IPS DF 6.9 (cell line): ENCODE data around the gene ATP1A3.
A peak's percentile ranks its signal among the peaks of the same experiment; 100 is the strongest.
"Not testable (repeated sequence)": the region's sequence is repeated elsewhere in the genome, so short reads cannot be mapped to it uniquely, and the experiment has no call there.

Experiments
- DNase-seq: peaks from one replicate; pipeline ENCODE4 v3.0.0-alpha.2; 2013; ENCODE audit warnings: low read depth, low spot score
- H3K27ac ChIP-seq: one replicate; pipeline ENCODE4 v1.5.1; 2013; ENCODE audit warnings: low read length, control low read depth
- H3K27me3 ChIP-seq: 2 replicates; pipeline ENCODE4 v1.6.1; 2013; ENCODE audit warnings: mild to moderate bottlenecking, low read length; ENCODE audit not compliant: control insufficient read depth, insufficient read depth
- H3K36me3 ChIP-seq: 2 replicates; pipeline ENCODE4 v1.6.1; 2013; ENCODE audit warnings: low read length; ENCODE audit not compliant: control insufficient read depth, insufficient read depth
- H3K4me1 ChIP-seq: 2 replicates; pipeline ENCODE4 v1.6.1; 2013; ENCODE audit warnings: low read length; ENCODE audit not compliant: control insufficient read depth, insufficient read depth
- H3K4me3 ChIP-seq: 2 replicates; pipeline ENCODE4 v1.5.1; 2013; ENCODE audit warnings: mild to moderate bottlenecking, low read length
- H3K9me3 ChIP-seq: 2 replicates; pipeline ENCODE4 v1.6.1; 2013; ENCODE audit warnings: low read length, inconsistent platforms; ENCODE audit not compliant: control insufficient read depth, insufficient read depth
- WGBS: extraction: QIAGEN DNeasy Blood & Tissue Kit; methylation state at CpG from one replicate; pipeline ENCODE4 v1.1.7; 2013; ENCODE audit warnings: mixed read lengths, missing lambda C conversion rate; ENCODE audit not compliant: insufficient read length, insufficient coverage; 5-methylcytosine and 5-hydroxymethylcytosine counted together

ATP1A3 gene

GRCh38 chr19:41997121-41997850 lies 3.3 kb upstream of the ATP1A3 start:
- no CpG with 5 or more reads among the region's 35 CpGs for WGBS
- H3K4me3 ChIP-seq, result peak overlapping the region; percentile 2; the same call in 1 of the 2 replicates

GRCh38 chr19:41995959-41996797 lies 2.1 kb upstream of the ATP1A3 start:
- peaks cover 19% of the 10 kb centered on the region; the same call in 1 of the 2 replicates for H3K27me3 ChIP-seq
- WGBS, result no CpG with 5 or more reads among the region's 12 CpGs
- H3K9me3 ChIP-seq, result no peaks in the 10 kb centered on the region
- no peak overlapping the region for H3K27ac ChIP-seq
- H3K36me3 ChIP-seq, result no peaks in the 10 kb centered on the region
- DNase-seq, result no peak
- H3K4me3 ChIP-seq, result no peak overlapping the region
- peaks cover 6% of the 10 kb centered on the region; the same call in 1 of the 2 replicates for H3K4me1 ChIP-seq

More at GRCh38 chr19:41997121-41997850, 3.3 kb upstream of the ATP1A3 start:
- H3K27ac ChIP-seq, result no peak overlapping the region
- no peak for DNase-seq
- peaks cover 6% of the 10 kb centered on the region; the same call in 1 of the 2 replicates for H3K4me1 ChIP-seq
- no peaks in the 10 kb centered on the region for H3K9me3 ChIP-seq
- no peaks in the 10 kb centered on the region for H3K36me3 ChIP-seq
- H3K27me3 ChIP-seq, result peaks cover 19% of the 10 kb centered on the region; the same call in 1 of the 2 replicates

- H3K27ac ChIP-seq, result no peak overlapping the region
- DNase-seq, result no peak
- no peaks in the 10 kb centered on the region for H3K36me3 ChIP-seq
- H3K9me3 ChIP-seq, result no peaks in the 10 kb centered on the region
- 100% methylated on average over 4 of the region's 19 CpGs for WGBS
- H3K27me3 ChIP-seq, result peaks cover 19% of the 10 kb centered on the region; the same call in 1 of the 2 replicates
- no peak overlapping the region for H3K4me3 ChIP-seq
- peaks cover 6% of the 10 kb centered on the region; the same call in 1 of the 2 replicates for H3K4me1 ChIP-seq
Observed at GRCh38 chr19:41994994-41995958, 1.2 kb upstream of the ATP1A3 start.

GRCh38 chr19:41994521-41994971 lies 516 bp upstream of the ATP1A3 start:
- no peak for DNase-seq
- Histone ChIP-seq H3K27me3 (peaks cover 14% of the 10 kb centered on the region; the same call in 1 of the 2 replicates), H3K9me3 (no peaks in the 10 kb centered on the region), H3K4me3 (no peak overlapping the region; the same call in 1 of the 2 replicates), H3K4me1 (peaks cover 6% of the 10 kb centered on the region; the same call in 1 of the 2 replicates), H3K36me3 (no peaks in the 10 kb centered on the region), H3K27ac (no peak overlapping the region)
- WGBS, result no CpG with 5 or more reads among the region's 13 CpGs

GRCh38 chr19:41991925-41992569 lies 2.0 kb downstream of the ATP1A3 start:
- not testable (repeated sequence) for H3K4me3 ChIP-seq, H3K27ac ChIP-seq, H3K36me3 ChIP-seq, H3K9me3 ChIP-seq, DNase-seq, H3K4me1 ChIP-seq
- WGBS, result no CpG with 5 or more reads among the region's 11 CpGs
- peaks cover 11% of the 10 kb centered on the region; the same call in 1 of the 2 replicates for H3K27me3 ChIP-seq

- Histone ChIP-seq H3K36me3 (peaks cover 5% of the 10 kb centered on the region), H3K27me3 (peaks cover 6% of the 10 kb centered on the region; the same call in 1 of the 2 replicates), H3K9me3 (no peaks in the 10 kb centered on the region), H3K27ac (no peak overlapping the region), H3K4me1 (0 out of 2 replicates have a peak, but pooled peaks cover 3% of the 10 kb centered on the region), H3K4me3 (no peak overlapping the region)
- WGBS, result no CpG with 5 or more reads among the region's 15 CpGs
- DNase-seq, result no peak
Observed at GRCh38 chr19:41991025-41991424, 3.0 kb downstream of the ATP1A3 start.

GRCh38 chr19:41990615-41991014 lies 3.4 kb downstream of the ATP1A3 start:
- H3K36me3 ChIP-seq, result peaks cover 5% of the 10 kb centered on the region
- H3K9me3 ChIP-seq, result no peaks in the 10 kb centered on the region
- 0 out of 2 replicates have a peak, but pooled peaks cover 3% of the 10 kb centered on the region for H3K4me1 ChIP-seq
- H3K27ac ChIP-seq, result no peak overlapping the region
- DNase-seq, result no peak
- H3K27me3 ChIP-seq, result peaks cover 6% of the 10 kb centered on the region; the same call in 1 of the 2 replicates
- H3K4me3 ChIP-seq, result no peak overlapping the region
- WGBS, result no CpG with 5 or more reads among the region's 2 CpGs

- DNase-seq, result no peak
- 100% methylated on average over 1 of the region's 4 CpGs for WGBS
- H3K9me3 ChIP-seq, result no peaks in the 10 kb centered on the region
- H3K27ac ChIP-seq, result no peak overlapping the region
- H3K4me3 ChIP-seq, result no peak overlapping the region
- 0 out of 2 replicates have a peak, but pooled peaks cover 3% of the 10 kb centered on the region for H3K4me1 ChIP-seq
- H3K36me3 ChIP-seq, result peaks cover 7% of the 10 kb centered on the region
- peaks cover 5% of the 10 kb centered on the region; the same call in 1 of the 2 replicates for H3K27me3 ChIP-seq
Observed at GRCh38 chr19:41990028-41990427, 4.0 kb downstream of the ATP1A3 start.

GRCh38 chr19:41988947-41989346 lies 5.1 kb downstream of the ATP1A3 start:
- no peak overlapping the region for H3K4me3 ChIP-seq
- peaks cover 11% of the 10 kb centered on the region for H3K36me3 ChIP-seq
- H3K27me3 ChIP-seq, result no peaks in the 10 kb centered on the region; the same call in 1 of the 2 replicates
- DNase-seq, result no peak
- no peaks in the 10 kb centered on the region for H3K9me3 ChIP-seq
- 0 out of 2 replicates have a peak, but pooled peaks cover 3% of the 10 kb centered on the region for H3K4me1 ChIP-seq
- WGBS, result no CpG with 5 or more reads among the region's 9 CpGs
- H3K27ac ChIP-seq, result no peak overlapping the region
